ENCODE results near the gene IQCM.

The IQCM gene, protein sequence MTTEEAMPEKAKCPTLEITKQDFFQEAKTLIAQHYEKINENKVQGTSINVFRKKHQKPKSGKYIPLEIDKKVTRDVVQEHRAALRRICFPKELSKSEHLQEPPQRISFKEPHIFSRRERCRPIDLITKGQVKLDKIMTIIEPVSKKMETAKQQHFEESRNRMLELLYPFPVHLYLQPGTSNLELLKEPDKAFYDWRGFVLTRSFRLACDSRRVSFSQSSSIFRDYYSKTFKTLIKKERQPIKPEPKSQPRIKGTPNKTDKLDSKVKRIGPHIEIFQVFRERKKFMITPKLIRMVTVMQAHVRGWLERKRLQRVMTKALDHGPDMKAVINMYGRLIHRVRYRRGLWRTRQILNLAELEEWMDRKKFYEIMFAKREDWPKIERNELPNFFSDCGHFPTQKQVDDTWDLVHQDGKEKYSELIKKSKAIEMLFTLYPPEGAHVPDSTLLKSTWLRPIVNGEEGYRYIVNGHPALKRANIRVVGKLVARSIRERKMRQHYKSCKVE

DNA sequence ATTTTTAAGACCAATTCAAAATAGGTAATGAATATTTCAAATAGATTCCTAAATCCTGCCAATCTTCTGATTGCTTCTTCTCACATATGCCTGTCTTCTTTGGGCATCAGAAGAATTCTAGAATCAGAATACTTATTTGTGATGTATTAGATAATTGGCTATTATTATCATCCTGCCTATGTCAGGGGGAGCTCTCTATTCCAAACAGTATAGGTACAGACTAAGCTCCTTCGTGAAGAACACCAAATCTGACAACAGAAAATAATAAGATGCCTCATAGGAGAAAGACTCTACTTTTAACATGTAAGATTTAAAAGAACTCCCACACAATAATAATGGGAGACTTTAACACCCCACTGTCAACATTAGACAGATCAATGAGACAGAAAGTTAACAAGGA, at the start of gene IQCM:
Gene IQCM (minus strand): TSS at position 101 of the 400 bp plus-strand sequence. CDS start 73,152 bp downstream, outside the sequence.
- no peak for DNase-seq (ENCODE audit: low read depth)

DNA sequence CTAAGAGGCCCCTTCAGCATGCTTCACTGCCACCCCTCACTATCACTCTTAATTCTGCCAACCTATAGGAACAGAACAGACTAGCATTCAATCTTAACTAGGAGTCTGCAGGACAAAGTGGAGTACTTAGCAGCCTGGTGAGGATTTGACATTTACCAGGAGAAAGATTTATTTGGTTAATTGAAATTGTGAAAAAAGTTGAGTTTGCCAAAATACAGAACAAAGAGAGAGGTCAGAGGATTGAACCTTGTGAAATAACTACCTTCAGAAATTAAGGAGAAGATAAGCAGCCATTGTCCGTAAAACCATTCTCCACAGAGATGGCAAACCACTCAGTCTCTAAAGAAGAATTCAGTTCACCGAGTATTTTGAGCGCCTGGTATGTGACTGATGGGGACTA, 41.8 kb upstream of the IQCM start:
- DNase-seq (ENCODE audit: low read depth), result no peak

DNA sequence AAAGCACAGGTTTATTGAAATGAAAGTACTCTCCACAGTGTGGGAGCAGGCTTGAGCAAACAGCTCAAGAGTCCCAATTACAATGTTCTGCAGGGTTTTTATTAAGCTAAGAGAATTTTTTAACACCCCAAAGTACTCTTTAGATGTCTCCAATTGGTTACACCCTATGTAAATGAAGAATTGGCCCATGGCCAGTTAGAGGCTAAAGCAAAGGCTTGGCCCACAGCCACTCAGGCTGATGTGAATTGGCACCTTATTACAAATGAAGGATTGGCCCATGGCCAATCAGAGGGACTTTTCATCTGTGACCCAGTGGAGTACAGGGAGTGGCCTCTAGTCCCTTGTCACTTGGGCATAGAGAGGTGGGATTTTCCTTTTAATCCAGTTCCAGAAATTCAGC, 30.1 kb upstream of the IQCM start:
- no peak for DNase-seq (ENCODE audit: low read depth)

DNA sequence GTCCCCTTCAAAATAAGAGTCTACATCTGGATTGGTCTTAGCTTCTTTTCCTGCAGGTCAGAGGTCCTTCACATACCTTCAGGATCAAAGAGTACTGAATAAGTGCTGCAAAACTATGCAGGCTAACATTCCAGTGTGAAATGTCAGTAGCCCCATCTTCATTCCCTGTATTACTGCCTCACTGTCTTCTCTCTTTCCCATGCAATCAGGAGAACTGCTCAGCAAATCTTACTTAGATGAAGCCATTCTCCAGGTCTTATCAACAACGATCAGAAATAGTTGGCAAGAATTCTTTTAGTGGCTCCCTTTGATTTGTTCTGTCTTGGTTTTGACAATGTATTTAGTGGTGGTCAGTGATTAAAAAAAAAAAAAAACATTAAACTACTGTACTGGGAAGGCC, 26.0 kb upstream of the IQCM start:
- DNase-seq (ENCODE audit: low read depth), result no peak

DNA sequence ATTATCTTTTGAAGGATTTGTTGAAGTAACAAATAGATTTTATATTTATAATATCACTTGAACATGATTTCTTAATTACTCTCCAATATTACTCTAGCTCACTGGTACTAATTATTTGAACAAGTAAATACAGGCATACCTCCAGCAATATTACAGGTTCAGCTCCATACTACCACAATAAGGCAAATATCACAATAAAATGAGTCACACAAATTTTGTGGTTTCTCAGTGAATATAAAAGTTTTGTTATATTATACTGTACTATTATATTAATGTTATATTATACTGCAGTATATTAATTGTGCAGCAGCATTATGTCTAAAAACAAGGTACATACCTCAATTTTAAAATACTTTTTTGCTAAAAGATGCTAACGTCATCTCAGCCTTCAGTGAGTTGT, 22.4 kb upstream of the IQCM start:
- DNase-seq (ENCODE audit: low read depth), result no peak

DNA sequence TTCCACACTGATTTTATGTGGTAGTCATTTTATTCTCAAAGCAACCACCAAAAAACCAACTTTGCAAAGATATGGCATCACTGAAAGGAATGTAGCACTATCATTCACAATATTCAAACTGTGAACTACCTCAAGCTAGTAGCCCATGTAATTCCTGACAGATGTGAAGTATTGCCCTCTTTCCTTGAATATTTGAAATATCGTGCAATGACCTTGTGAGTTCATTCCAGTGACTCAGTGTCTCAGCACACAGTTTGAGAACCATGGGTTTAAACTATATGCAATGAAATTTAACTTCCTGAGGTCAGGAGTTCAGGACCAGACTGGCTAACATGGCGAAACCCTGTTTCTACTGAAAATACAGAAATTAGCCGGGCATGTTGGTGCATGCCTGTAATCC, 20.9 kb upstream of the IQCM start:
- no peak for DNase-seq (ENCODE audit: low read depth)

DNA sequence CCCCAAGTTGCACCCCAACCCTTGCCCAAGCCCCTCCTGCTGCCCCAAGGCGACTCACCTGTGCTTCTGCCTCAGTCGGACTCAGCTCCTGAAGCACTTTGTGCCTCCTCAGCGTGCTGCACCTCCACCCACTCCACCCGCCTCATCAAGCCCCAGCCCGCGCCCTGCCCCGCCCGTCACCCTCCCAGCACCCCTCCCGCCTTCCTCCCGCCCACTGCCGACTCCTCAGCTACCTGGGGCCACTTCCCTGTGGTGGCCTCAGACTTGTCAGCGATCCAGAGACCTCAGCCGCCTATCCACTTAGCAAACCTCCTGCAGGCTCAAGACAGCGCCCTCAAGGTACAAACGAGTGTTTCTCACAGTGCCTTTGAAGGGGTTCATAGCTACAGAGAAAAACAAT, 19.6 kb upstream of the IQCM start:
- DNase-seq (ENCODE audit: low read depth), result no peak

DNA sequence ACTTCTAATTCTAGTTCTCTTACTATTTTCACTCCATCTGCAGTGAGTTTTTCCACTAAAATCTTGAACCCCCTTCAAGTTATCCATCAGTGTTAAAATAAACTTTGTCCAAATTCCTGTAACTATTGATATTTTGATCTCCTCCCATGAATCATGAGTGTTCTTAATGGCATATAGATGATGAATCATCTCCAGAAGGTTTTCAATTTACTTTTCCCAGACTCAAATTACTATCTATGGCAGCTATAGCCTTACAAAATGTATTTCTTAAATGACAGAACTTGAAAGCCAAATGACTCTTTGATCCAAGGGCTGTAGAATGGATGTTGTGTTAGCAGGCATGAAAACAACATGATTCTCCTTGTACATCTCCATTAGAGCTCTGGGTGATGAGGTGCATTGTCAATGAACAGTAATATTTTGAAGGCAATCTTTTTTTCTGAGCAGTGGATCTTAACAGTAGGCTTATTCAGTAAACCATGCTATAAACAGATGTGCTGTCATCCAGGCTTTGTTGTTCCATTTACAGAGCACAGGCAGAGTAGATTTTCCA, 16.1 kb upstream of the IQCM start:
- DNase-seq (ENCODE audit: low read depth), result no peak

DNA sequence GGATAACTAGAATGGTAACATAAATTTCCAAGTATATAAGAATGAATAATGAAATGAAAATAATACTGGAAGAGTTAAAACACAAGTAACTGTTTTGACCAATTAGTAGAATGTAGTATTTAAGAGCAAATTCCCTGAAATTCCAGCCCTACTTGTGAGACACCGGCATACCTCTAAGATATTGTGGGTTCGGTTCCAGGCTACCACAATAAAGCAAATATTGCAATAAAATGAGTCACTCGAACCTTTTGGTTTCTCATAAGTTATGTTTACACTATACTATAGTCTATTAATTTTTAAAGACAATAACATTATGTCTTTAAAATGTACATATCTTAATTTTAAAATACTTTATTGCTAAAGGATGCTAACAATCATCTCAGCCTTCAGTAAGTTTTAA, 15.2 kb upstream of the IQCM start:
- no peak for DNase-seq (ENCODE audit: low read depth)

DNA sequence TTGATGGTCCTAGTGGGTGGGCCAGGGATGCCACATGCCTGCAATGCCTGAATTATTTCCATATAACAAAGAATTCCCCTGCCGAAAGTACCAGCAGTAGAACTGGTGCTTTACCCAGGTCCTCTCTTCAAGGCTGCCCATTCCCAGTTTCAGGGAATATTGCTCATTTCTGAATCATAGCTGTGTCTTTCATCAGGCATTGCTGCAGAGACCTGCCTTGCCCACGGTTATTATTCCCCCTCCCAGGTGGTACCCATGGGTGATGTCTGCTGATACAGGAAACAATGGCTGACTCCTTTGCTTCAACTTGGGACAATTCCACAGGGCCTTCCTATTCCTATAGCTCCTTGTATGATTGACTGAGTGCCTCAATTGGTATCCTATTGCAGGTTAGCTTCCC, 9.7 kb upstream of the IQCM start:
- no peak for DNase-seq (ENCODE audit: low read depth)

DNA sequence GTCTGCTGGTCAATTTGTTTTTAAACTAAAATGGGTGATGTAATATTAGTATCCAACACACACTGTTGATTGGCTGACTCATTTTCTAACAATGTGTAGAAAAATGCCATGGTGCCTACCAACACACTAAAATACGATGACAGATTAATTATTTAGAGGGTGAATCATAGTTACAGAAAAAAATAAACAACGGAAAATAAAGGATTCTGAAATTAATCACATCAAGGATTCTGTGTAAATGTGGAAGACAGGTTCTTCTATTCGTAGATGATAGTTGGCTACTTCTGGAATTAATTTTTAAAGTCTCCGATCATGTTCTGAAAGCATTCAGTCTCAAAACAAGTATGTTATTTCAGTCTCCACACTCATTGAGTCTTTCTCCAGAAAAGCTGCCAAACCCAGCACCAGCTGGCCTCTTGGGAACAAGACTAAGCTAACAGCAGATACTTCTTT, 8.2 kb upstream of the IQCM start:
- no peak for DNase-seq (ENCODE audit: low read depth)

DNA sequence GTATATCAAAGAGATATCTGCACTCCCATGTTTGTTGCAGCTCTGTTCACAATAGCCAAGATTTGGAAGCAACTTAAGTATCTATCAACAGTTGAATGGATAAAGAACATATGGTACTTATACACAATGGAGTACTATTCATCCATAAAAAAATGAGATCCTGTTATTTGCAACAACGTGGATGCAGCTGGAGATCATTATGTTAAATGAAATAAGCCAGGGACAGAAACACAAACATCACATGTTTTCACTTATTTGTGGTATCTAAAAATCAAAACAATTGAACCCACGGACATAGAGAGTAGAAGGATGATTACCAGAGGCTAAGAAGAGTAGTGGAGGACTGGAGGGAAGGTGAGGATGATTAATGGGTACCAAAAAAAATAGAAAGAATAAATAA, 14.2 kb downstream of the IQCM start:
- DNase-seq (ENCODE audit: low read depth), result no peak

DNA sequence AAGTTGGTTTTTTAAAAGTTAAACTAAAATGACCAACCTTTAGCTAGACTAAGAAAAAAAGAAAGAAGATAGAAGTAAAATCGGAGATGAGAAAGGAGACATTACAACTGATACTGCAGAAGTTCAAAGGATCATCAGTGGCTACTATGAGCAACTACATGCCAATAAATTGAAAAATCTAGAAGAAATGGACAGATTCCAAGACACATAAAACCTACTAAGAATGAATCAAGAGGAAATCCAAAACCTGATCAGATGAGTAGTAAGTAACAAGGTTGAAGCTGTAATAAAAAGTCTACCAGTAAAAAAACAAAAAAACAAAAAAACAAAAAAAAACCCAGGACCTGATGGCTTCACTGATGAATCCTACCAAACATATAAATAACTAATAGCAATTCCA, 16.1 kb downstream of the IQCM start:
- DNase-seq (ENCODE audit: low read depth), result no peak

DNA sequence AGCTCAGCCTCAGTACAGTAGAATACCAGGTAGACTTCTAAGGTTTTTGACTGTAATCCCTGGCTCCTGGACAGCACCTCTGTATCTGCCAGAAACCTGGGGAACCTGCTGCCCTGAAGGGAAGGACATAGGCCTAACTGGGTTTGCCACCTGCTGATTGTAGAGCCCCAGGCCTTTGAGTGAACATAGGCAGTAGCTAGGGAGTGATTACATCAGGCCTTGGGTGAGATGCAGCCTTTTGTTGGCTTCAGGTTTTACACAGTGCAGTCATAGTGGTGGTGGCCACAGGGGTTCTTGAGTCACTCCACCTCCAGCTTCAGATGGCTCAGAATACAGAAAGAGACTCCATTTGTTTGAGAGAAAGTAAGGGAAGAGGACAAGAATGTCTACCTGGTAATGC, 19.3 kb downstream of the IQCM start:
- DNase-seq (ENCODE audit: low read depth), result no peak

DNA sequence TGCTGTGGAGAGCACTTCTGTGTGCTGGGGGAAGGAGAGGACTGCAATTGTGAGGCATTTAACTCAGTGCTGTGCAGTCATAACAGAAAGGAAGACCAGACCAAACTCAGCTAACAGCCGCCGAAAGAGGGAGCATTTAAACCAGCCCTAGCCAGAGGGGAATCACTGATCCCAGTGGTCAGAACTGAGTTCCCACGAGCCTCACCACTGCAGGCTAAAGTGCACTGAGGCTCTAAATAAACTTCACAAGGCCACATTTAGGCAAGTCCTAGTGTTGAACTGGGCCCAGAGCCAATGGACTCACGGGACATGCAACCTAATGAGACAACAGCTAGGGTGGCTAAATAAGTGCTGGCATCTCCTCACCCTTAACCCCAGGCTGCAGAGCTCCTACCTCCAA, 20.4 kb downstream of the IQCM start:
- no peak for DNase-seq (ENCODE audit: low read depth)

DNA sequence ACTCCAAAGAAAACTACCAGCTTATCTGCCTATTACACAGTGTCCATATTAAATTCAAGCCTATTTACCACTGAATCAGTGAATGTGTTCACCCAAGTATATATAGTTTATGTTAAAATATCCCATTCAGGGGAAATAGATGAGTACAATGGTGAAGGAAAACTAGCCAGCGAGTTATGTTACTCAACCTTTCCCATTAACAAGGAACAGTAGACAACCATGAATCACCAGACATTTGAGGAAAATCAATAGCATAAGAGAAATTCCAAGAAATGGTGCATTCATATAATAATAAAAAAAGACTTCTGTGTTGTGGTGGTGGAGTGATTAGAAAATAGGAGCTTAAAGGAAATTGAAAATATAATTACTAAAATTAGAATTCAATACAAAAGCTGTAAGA, 21.3 kb downstream of the IQCM start:
- no peak for DNase-seq (ENCODE audit: low read depth)

DNA sequence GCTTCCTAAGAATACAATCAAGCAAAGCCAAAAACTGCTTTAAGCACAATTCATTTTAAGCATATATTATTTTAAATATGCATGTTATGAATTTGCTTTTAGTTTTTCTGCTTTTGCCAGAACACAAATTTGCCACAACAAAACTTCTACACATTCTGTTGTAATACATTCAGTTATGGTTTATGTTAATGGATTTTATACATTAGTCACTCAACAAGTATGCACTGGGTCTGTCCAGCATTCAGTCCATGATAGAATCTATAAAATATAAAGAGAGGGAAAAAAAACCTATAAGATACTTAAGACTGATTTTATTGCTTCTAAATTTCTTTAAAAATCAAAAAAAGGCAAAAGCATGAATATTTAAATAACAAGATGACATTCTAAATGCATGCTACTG, 22.2 kb downstream of the IQCM start:
- DNase-seq (ENCODE audit: low read depth), result no peak

DNA sequence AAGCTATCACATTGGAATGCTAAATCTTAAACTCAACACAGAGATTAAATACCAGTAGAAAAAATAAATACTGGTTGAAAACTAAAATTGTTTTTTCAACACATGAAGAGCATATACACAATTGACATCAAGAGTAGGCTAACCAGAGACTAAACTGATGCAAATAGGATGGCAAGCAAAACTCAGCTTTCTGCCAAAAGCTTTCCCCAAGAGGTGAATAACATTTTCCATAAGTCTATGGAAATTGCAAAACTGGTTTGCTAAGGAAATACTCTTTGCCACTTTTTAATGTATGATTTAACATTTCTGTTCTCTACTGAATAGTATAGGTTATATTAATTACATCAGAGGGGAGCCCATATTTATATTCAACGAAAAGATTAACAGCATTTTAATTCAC, 23.8 kb downstream of the IQCM start:
- DNase-seq (ENCODE audit: low read depth), result no peak

DNA sequence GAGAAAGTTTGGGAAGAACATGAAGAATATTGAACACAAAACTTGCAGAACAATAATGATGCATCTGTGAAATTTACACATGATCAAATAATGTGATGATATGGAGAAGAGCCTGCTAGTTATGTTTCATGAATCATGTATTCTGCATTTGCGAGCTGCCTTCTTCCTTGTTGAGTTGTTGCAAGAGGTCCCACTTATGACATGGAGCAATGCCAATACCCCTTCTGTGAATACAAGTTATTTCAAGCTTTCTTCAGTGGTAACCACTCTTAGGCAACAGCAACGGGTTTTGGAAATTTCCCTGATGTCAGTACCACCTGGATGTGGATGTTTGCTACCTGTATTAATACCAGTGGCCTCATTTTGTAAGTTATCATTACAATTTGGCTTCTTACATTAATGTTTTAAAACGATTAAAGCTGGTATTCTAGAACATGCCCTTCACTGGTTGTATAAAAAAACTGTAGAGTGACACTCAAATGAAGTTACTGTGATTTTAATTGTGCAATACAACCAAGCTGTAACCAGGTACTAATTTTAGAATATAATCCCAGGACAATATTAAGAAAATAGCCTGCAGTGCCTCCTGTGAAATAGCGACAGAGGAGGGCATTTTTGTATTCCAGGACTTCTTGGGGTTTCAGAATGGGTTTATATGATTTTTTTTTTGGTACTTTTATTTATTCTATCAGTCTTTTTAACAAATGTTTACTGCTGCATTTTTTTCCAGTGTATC, 25.3 kb downstream of the IQCM start:
- no peak for DNase-seq (ENCODE audit: low read depth)

DNA sequence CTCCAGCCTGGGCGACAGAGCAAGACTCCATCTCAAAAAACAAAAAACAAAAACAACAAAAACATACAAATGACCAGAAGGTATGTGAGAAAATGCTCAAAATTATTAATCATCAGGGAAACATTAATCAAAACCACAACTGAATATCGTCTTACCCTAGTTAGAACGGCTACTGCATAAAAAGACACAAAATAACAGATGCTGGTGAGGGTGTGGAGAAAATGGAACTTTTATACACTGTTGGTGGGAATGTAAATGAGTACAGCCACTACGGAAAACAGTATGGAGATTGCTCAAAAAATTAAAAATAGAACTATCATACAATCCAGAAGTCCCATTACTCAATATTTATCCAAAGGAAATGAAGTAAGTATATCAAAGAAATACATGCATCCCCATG, 27.3 kb downstream of the IQCM start:
- no peak for DNase-seq (ENCODE audit: low read depth)

DNA sequence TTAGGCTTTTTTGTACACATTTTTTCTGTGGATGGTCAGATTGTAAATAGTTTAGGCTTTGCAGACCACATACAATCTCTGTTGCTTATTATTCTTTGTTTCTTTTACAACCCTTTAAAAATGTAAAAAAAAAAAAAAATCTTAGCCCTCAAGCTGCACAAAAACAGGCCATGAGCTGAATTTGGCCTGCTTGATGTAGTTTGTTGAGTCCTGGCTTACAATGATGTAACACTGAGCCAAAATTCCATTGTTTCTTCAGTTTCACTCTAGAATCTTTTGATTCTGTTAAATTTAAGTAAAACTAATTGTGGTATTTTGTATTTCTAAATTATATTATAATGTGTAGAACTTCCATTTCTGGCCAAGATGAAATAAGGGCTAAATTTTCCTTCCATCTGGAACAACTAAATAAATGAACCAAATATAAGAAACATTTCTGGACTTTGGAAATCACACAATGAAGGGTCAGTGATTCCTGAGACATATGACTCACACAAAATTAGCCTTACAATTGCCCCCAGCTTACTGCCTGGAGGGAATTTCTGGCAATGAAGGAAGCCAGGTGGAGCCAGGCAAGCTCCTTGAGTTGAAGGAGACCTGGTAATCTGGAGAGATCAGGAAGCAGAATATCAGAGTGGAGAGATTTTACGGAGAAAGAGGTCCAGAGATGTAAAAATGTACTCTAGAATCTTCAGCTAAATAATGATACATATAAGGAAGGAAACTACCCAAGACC, 29.8 kb downstream of the IQCM start:
- no peak for DNase-seq (ENCODE audit: low read depth)

DNA sequence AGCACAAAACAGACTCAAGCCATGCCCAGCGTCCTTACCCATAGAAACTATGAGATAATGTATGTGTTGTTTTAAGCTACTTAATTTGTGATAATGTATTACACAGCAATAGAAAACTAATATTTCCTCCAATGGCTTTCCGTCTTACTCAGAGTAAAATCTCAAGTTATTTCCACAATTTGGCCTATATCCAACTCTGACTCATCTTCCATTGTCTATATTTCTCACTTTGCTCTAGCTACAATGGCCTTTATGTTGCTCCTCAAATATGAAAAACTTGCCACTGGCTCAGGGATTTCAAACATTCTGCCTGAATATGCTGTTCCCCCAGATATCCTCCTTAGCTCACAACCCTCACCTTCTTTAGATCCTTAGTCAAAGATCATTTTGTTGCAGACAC, 31.6 kb downstream of the IQCM start:
- no peak for DNase-seq (ENCODE audit: low read depth)

Measured in stimulated activated CD8-positive, alpha-beta memory T cell treated with anti-CD3 and anti-CD28 coated beads, Interleukin-12 subunit alpha, Interleukin-12 subunit beta, amount 100 ng/mL, for 4 hours (primary cell).